RWPE1 (cell line): ENCODE results near the gene FAM8A1.
"Not testable (repeated sequence)": the region's sequence is repeated elsewhere in the genome, so short reads cannot be mapped to it uniquely, and the experiment has no call there.

ENCODE experiments used
- CTCF ChIA-PET: fragments of 350-600 bp; sonication (Branson Sonifier 250); formaldehyde crosslinking; extraction: SDS; loops from one replicate; lab custom pipeline; 2021; lab: Yijun Ruan, JAX
- POLR2A ChIA-PET: fragments of 400-600 bp; formaldehyde crosslinking; extraction: SDS; loops from one replicate; lab custom pipeline; 2020; ENCODE audit warnings: antibody characterized with exemption; ENCODE audit not compliant: low non-redundant PET; lab: Yijun Ruan, JAX
- DNase-seq: peaks from one replicate; pipeline ENCODE4 v3.0.0; 2012; ENCODE audit warnings: low spot score
- H3K27ac ChIP-seq: fragments of 450-650 bp; 2 replicates; pipeline ENCODE4 v1.5.1; 2017
- CTCF ChIP-seq: fragments of 450-650 bp; conservative IDR thresholded peaks from 2 replicates; pipeline ENCODE4 v1.5.1; 2017; ENCODE audit warnings: low read depth, mild to moderate bottlenecking

The FAM8A1 gene

DNA sequence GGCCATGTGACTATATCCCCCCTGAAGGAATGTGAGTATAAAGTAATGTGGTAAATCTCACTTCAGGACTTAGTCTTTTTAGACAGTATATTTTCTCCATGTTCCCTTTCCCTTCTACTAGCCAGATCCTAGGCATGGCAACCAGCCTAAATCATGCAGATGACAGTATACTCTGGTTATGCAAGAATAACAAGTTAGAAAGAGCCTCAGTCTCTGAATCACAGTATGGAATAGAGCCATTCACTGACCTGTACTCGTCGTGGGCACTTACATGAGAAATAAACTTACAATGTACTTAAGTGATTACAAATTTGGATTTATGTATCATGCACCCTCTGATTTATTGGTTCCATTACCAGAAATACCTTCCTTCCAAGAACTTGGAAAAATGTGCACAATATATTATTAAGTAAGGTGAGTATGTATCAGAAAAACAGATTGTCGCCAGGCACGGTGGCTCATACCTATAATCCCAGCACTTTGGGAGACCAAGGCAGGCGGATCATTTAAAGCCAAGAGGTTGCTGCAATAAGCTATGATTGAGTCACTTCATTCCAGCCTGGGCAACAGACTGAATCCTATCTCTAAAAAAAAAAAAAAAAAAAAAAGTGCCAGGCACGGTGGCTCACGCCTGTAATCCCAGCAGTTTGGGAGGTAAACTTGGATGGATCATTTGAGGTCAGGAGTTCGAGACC is 25.1 kb upstream of the FAM8A1 start:
- H3K27ac ChIP-seq, result peak overlapping the region; percentile 80
- CTCF ChIA-PET, result interaction anchor here (0.6 to 1.2 kb wide), 2 partner anchors 9 to 23 kb away, joined by 3 to 8 read pairs; no protein-coding TSS in a partner anchor

DNA sequence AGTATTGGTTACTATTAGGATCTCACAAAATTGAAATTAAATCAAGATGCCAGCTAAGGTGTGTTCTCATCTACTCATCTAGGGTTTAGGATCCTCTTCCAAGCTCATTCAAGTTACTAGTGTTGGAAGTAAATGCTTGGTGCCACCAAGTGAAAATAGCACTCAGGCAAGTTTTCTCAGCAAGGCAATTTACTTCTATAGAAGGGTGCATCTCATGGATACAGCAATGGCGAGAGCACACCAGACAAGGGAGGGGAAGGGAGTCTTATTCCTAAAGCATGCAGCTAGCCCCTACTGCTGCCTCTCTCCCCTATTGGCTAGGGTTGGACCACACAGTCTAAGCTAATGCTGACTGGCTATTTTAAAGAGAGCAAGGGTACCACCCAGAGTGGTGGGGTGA is 23.0 kb upstream of the FAM8A1 start:
- ChIA-PET POLR2A (no interaction called here), CTCF (no interaction called here)
- H3K27ac ChIP-seq, result no peak overlapping the region
- TF ChIP-seq CTCF, result no peak
- DNase-seq, result no peak

More for the DNA sequence above, 25.1 kb upstream of the FAM8A1 start:
- peak; percentile 65 for DNase-seq
- POLR2A ChIA-PET, result no interaction called here
- no peak for TF ChIP-seq CTCF

DNA sequence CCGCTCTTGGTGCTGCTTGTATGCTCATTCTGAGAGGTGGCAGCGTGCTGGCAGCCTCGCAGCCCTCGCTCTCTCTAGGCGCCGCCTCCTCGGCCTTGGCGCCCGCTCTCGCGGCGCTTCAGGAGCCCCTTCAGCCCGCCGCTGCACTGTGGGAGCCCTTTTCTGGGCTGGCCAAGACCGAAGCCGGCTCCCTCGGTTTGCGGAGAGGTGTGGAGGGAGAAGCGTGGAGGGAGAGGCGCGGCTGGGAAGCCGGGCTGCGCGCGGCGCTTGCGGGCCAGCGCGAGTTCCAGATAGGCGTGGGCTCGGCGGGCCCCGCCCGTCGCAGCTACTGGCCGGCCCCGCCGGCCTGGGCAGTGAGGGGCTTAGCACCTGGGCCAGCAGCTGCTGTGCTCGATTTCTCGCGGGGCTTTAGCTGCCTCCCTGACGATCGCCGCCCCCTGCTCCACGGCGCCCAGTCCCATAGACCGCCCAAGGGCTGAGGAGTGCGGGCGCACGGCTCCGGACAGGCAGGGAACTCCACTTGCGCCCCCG is 19.5 kb upstream of the FAM8A1 start:
- H3K27ac ChIP-seq, result peak overlapping the region; percentile 75
- peak; percentile 26 for DNase-seq
- CTCF ChIA-PET, result interaction anchor here (0.9 kb wide), 1 partner anchor 401 kb away, joined by 3 read pairs; no protein-coding TSS in a partner anchor
- POLR2A ChIA-PET, result interaction anchor here (0.6 kb wide), 1 partner anchor 564 kb away, joined by 3 read pairs; no protein-coding TSS in a partner anchor
- TF ChIP-seq CTCF, result no peak

DNA sequence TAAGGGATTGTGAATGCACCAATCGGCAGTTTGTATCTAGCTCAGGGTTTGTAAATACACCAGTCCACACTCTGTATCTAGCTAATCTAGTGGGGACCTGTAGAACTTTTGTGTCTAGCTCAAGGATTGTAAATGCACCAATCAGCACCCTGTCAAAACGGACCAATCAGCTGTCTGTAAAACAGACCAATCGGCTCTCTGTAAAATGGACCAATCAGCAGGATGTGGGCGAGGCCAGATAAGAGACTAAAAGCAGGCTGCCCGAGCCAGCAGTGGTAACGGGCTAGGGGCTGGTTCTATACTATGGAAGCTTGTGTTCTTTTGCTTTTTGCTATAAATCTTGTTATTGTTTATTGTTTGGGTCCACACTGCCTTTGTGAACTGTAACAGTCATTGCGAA is 18.8 kb upstream of the FAM8A1 start:
- DNase-seq, POLR2A ChIA-PET, H3K27ac ChIP-seq: not testable (repeated sequence)
- CTCF ChIA-PET, result interaction anchor here (0.9 kb wide), 1 partner anchor 401 kb away, joined by 3 read pairs; no protein-coding TSS in a partner anchor

DNA sequence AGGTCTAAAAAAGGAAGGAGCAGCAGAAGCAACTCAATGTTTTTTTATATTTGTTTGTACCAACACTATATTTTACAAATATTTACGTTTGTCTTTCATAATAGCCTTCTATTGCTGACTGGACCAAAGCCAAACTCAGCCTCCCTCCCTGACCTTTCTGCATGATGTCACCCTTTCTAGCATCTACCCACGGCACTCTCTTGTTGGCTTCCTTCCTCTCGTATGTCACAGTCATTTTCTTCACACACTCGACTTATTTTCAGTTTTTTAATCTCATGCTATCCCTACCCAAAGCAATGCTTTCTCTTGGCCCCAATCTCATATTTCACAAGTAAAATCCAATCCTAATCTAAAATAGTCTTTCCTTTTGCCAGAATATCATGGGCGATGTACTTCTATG is 16.3 kb upstream of the FAM8A1 start:
- no peak for TF ChIP-seq CTCF
- POLR2A ChIA-PET, result no interaction called here
- CTCF ChIA-PET, result interaction anchor here (0.5 to 1.6 kb wide), 21 partner anchors 9 to 813 kb away, joined by 3 to 12 read pairs (median 4); partner anchors contain the start of gene RNF144B
- no peak overlapping the region for H3K27ac ChIP-seq
- no peak for DNase-seq

GRCh38 chr6:17584241-17584803 is 15.8 kb upstream of the FAM8A1 start:
- TF ChIP-seq CTCF, result peak; percentile 85
- H3K27ac ChIP-seq, result no peak overlapping the region
- ChIA-PET CTCF (interaction anchor here (0.5 to 1.6 kb wide), 21 partner anchors 10 to 813 kb away, joined by 3 to 12 read pairs (median 4); partner anchors contain the start of gene RNF144B), POLR2A (no interaction called here)
- peak; percentile 66 for DNase-seq
